HG03196 (cell line): ENCODE measurements around the gene SLC27A1.
A peak's percentile ranks its signal among the peaks of the same experiment; 100 is the strongest.
"Not testable (repeated sequence)": the region's sequence is repeated elsewhere in the genome, so short reads cannot be mapped to it uniquely, and the experiment has no call there.

Experiments used
- ATAC-seq: cut with Tn5 transposase; IDR thresholded peaks from one replicate; pipeline ENCODE4 v1.9.1; 2021; ENCODE audit not compliant: unreplicated experiment

Gene SLC27A1

DNA sequence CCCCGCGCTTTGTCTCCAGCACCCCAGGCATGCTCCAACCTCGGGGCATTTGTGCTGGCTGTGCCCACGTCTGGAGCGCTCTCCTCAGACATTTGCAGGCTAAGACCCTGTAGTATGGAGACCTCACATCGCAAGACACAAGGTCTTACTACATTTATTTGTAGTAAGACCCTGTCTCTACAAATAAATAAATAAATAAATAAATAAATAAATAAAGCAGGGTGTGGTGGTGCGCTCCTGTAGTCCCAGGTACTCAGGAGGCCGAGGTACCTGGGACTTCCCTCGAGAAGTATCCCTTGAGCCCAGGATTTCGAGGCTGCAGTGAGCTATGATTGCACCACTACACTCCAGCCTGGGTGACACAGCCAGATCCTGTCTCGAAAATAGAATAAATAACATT lies 14.2 kb upstream of the SLC27A1 start:
- no peak for ATAC-seq

DNA sequence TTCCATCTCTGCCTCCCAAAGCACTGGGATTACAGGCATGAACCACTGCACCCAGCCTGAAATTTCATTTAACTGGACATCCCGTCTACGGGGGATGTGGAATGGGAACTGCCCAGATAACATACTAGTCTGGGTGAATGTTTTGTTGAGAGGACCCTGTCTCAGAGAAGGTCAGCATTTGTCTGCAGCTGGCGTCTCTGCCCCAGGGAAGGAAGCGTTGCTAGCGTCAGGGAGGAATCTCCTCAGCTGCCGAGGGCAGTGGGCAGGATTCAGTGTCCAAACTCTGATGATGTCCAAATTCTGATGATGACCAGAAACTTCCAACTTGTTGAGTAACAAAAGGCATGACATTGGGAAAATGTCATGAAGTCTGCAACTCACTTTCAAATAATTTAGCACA lies 12.7 kb upstream of the SLC27A1 start:
- ATAC-seq, result no peak

DNA sequence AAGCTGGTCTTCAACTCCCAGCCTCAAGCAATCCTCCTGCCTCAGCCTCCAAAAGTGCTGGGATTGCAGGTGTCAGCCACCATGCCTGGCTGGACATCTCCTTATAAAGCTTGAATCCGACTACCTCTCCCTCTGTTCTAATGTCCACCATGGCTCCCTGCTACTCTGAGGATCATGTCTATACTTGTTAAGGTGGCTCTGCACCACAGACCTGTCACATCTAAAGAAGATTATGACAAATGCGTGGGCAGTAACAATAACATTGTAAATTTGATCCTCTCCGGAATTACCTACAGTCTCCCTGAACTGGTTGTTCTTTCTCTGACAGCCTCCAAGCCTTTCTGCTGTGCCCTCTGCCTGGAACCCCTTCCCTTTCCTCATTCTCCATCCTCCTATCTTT lies 11.4 kb upstream of the SLC27A1 start:
- ATAC-seq, result no peak

DNA sequence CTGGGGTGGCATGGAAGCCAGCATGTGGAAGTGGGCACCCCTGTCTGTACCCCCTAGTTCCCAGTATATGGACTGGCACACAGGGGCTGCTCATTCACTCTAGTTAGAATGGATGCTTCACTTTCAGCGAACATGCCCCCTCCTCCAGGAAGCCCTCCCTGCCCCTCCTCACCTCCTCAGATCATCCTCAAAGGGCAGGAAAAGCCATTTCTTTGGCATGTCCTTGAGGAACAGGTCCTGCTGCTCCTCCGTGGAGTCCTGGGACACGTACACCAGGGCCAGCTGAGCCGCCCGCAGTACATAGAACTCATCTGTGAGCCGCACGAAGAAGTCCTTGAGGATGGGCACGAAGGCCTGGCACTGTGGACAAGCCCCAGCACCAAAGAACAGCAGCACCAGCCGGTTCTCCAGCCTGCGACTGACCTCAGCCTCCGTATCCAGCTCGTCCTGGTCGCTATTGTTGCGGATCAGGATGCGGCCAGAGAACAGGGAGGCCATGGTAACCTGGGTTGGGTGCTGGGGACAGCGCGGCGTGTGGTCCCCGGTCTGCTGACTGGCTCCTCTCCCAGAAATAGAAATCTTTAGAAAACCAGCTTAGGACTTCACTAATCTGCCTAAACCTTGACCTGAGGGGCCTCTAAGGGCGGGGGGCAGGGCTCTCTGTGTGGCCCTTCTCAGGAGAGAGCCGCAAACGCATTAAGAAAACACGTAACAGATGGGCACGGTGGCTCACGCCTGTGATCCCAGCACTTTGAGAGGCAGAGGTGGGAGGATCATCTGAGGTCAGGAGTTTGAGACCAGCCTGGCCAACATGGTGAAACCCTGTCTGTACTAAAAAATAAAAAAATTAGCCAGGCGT lies 9.7 kb upstream of the SLC27A1 start, which contains the start of gene NXNL1:
NXNL1 (minus strand) TSS at position 555 of the 859 bp plus-strand sequence; CDS start at position 498, 57 bp downstream.
- no peak for ATAC-seq

DNA sequence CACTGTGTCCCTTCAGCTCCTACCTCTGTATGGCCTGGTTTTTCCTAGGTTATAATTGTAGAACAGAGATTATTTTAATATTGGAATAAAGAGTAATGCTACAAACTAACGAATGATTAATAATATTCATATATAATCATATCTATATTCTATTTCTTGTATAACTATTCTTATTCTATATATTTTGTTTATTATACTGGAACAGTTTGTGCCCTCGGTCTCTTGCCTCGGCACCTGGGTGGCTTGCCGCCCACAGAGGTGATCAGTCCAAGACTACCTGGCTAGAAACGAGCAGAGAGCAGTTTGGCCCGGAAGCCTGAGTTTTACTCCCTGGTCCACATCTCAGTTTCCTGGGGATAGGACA lies 3.9 kb upstream of the SLC27A1 start:
- ATAC-seq, result no peak

DNA sequence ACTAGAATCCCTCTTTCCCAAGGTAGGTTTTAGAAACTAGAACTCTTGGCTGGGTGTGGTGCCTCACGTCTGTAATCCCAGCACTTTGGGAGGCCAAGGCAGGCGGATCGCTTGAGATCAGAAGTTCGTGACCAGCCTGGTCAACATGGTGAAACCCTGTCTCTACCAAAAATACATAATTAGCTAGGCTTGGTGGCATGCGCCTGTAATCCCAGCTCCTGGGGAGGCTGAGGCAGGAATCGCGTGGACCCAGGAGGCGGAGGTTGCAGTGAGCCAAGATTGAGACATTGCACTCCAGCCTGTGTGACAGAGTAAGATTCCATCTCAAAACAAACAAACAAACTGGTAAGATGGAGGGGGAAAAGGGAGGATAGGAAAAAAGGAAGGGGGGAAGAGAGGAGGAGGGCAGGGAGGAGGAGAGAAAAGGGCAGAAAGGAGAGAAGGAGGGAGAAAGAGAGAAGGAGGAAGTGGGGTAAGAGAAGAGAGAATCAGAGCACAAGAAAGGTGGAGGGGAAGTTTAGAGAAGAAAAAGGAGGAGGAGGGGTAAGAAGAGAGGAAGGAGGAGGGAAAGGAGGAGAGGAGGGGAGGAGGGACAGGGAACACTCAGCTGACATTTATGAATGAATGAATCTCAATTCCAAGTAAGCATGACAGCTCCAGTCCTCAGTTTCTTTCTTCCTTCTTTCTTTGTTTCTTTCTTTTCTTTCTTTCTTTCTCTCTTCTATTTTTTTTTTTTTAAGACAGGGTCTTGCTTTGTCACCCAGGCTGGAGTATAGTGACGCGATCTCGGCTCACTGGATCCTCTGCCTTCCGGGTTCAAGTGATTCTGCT lies 2.6 kb upstream of the SLC27A1 start:
- no peak for ATAC-seq

DNA sequence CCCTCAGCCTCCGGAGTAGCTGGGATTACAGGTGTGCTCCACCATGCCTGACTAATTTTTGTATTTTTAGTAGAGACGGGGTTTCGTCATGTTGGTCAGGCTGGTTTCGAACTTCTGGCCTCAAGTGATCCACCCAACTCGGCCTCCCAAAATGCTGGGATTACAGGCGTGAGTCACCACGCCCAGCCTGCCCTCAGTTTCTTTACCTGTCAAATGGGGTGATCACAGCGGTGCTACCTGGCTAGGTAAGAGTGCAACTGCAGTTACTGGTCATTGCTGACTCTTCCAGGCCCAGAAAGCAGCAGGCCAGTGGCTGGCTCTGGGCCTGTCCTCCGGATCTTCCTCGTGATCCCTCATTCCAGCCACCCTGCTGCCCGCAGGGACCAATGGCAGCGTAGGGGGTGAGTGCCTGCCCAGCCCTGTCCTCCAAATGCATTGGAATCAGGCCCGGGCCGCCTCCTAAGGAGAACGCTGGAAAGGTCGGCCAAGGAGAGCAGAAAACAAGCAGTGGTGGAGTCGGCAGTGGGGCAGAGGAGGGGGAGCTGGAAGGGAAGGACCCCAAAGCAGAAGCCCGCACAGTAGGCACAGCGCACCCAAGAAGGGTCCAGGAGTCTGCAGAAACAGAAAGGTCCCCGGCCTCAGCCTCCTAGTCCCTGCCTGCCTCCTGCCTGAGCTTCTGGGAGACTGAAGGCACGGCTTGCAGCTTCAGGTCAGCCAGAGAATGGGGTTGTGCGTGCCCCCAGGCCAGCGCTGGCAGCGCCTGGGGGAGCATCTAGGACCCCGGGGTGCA lies 1.8 kb upstream of the SLC27A1 start:
- no peak for ATAC-seq

DNA sequence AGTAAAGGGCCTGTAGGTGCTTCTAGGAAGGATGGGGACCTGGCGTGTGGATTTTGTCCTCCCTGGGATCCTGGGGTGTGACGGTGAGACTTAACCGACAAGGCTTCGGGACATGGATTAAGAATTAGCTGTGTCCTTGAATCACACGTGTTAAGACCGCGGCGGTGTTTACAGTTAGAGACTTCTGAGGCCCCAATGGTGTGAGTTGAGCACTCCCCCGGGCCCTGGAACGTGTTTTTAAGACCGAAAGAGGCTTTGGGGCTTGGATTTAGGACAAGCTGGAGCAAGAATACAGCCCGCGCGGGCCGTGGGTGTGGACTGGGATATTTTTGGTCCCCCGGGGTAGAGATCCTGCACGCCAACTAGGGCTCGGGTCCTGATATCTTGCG lies 1.2 kb upstream of the SLC27A1 start:
- no peak for ATAC-seq

DNA sequence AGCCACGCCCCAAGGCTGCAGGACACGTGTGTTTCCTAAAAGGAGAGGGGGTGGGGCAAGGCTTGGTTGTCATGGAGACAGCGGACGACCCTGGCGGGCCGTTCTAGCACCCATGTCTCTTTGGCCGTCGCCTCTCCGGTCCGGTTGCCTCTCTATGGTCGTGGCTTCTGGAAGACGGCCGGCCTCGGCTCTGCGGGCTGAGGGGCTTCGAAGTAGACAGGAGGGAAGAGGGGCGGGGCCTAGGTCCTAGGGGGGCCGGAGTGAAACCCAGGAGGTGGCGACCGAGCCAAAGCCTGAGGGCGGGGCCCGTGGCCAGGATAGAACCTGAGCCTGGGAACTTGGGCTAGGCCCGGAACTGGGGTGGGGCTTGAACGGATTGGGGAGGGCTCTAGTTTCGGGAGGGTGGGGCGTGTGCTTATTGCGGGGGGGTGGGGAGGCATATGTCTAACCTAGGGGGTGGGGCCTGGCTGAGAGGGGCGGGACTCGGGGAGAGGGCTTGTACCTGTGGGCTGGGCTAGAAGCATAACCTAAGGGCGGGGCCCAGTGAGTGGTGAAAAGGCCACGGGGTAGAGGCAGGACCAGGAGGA lies 750 bp upstream of the SLC27A1 start:
- peak; percentile 46 for ATAC-seq

DNA sequence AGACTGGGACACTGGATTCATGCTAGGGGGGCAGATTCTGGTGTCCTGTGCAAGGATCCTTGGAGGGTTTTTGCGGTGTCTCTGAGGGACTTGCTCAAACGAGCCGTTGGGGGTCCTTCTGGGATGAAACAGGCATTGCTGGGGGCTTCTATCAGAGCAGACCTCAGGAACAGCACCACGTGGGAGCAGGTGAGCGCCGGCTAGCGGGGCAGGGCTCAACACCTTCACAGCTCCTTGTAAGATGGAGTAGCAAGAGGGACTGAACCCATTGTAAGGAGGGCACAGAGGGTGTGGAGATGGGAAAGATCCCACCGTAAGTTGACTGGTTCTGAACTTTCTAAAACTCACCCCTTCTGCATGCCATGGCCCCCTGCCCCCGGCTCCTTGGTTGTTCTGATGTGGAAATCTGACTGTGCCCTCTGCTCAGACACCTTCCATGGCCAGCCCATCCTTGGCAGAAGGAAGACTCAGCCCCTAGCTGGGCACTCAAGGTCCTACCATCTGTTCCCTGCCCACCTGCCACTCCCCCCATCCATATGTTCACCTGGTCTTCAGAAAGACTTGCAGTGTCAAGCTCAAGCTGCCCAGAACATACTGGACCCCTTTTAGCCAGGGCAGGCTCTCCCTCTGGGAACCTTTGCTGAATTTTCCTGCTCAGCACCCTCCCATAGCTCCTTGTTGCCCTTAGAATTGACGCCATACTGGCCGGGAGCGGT lies 1.2 kb downstream of the SLC27A1 start:
- no peak for ATAC-seq

DNA sequence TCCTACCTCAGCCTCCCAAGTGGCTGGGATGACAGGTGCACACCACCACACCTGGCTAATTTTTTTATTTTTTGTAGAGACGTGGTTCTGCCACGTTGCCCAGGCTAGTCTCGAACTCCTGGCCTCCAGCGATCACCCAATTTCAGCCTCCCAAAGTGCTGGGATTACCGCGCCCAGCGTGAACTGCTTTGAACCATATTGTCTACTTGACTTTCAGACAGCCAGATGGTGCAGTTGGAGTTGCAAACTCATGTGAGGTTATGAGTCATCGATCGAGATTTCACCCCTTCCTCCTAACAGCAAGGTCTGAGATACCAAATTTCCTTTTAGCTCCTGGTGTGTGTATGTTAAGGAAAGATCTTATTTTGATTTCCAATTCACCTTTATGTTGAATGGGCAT lies 2.7 kb downstream of the SLC27A1 start:
- ATAC-seq, result no peak

DNA sequence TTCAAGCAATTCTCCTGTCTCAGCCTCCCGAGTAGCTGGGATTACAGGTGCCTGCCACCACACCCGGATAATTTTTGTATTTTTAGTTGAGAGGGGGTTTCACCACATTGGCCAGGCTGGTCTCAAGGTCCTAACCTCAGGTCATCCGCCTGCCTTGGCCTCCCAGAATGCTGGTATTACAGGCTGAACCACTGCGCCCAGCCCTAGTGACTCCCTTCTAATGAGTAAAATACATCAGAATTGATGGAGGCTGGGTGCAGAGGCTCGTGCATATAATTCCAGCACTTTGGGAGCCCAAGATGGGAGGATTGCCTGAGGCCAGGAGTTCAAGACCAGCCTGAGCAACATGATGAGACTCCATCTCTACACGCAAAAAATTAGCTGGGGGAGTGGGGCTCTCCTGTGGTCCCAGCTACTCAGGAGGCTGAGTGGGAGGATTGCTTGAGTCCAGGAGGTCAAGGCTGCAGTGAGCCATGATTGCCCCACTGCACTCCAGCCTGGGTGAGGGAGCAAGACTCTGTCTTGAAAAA lies 4.8 kb downstream of the SLC27A1 start:
- not testable (repeated sequence) for ATAC-seq

DNA sequence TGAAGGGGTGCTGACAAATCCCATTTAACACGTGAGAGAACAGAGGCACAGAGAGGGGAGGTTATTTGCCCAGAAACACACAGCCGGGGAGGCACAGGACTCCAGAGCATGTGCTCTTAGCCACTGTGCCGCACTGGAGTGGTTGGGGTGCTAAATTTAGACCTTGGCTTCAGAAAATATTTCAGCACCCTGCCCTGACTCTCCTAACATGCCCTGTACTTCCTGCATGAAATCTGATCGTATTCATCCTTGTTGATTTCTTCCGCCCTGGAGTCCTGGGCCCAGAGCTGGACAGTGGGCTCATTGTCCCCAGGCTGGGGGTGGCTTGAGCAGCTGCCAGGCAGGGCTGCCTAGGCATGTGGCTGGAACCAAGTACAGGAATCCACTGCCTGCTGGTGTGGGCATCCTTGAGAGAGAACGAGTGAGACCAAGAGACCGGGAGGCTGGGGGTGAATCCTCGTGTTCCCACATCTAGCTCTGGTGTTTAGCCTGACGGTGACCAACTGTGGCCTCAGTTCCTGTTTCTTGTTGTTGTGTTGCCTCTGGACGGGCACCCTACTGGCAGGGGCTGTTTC lies 5.3 kb downstream of the SLC27A1 start:
- ATAC-seq, result no peak

DNA sequence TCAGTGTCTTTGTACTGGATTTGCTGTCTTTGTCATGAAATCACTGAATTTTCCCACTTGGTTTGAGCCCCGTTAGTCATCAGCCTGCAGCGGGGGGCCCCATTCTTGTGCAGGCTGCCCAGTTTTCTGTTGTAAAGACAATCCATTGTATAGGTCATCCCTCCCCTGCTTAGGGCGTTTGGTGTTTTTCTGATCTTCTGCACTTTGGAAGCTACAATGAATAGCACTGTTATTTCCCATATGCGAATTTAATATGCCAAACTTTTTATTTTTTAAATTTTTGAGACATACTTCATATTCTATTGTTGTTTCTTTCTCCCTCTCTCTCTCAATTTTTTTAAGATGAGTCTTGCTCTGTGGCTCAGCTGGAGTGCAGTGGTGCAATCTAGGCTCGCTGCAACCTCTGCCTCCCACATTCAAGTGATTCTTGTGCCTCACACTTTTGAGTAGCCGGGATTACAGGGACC lies 9.0 kb downstream of the SLC27A1 start:
- ATAC-seq, result no peak

DNA sequence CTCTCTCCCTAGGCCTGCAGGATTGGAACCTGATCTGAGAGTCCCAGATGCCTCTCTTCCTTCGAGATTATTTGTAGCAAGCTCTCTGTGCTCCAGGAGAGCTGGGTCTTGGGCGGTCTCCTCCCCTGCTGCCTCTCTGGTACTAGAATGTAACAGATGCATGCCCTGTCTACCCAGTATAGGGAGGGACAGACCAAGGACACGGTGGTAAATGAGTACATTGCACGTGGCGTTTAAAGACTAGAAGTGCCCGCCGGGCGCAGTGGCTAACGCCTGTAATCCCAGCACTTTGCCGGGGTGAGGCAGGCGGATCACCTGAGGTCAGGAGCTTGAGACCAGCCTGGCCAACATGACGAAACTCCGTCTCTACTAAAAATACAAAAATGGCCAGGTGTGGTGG lies 11.7 kb downstream of the SLC27A1 start:
- no peak for ATAC-seq

DNA sequence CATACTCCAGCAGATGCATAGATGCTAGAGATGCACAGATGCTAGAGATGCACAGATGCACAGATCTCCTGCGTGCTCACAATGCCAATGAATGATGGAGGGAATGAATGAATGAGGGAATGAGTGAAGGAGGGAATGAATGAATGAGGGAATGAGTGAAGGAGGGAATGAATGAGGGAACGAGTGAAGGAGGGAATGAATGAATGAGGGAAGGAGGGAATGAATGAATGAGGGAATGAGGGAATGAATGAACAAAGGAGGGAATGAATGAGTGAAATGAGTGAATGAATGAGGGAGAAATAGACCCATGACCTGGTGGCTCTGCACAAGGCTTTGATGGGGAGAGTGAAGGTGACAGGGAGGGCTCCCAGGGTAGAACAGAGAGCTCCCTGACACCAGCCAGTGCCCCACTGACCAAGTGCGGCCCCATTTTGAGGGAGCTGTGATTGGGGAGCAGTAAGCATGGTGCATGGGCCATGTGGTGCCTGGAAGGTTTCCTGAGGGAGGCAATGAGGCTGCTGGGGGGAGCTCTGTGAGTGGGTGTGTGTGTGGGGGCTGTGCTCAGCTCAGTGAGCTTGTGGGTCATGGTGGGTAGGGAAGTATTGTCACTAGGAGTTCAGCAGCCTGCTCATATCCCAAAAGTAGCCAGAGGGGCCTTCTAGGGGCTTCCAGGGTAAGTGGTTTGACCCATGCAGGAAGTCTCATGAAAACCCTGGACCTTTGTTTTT lies 12.7 kb downstream of the SLC27A1 start:
- ATAC-seq, result no peak

DNA sequence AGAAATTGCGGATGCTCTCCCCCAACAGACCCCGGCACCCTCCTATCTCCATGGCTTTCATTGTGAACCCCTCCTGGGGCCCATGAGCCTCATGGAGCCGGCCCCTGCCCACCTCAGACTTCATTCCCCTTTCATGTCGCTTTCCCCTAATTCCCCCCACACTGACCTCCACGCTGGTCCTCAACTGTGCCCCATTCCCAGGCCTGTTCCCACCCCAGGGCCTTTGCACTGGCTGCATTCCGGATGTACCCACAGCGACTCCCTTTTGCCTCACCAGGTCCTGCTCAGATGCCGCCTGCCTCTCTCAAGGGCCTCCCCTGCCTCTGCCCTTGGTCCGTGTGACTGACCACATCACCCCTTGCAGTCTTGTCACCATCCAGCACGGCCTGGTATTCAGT lies 13.3 kb downstream of the SLC27A1 start:
- no peak for ATAC-seq

DNA sequence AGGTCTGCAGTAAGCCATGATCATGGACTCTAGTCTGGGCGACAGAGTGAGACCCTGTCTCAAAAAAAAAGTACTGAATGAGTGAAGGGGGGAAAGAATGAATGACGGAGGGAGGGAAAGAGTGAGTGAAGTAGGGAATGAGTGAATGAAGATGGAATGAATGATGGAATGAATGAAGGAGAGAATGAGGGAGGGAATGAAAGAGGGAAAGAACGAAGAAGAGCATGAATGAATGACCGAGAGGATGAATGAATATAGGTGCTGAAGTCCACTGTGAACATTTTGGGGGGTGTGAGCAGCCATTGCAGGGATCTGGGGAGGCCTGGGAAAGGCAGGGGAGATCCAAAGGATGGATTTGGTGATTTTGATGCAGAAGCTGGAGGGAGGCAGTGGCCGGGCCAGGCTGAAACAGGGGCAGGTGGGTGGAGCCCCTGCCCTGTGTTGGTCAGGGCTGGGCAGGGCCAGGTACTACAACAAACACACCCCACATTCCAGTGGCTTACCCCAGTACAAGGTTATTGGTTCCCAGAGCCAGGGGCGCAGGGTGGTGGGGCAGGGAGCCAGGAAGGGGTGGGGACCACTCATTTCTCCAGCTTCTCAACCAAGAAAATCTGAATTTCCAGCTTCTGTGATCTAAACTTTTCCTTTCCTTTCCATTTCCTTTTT lies 14.3 kb downstream of the SLC27A1 start:
- no peak for ATAC-seq
